8988T (cell line): ENCODE results near the gene MCM3AP.
"Not testable (repeated sequence)": the region's sequence is repeated elsewhere in the genome, so short reads cannot be mapped to it uniquely, and the experiment has no call there.

Experiments
- DNase-seq: peaks from one replicate; pipeline ENCODE4 v3.0.0; 2011

Gene MCM3AP

DNA sequence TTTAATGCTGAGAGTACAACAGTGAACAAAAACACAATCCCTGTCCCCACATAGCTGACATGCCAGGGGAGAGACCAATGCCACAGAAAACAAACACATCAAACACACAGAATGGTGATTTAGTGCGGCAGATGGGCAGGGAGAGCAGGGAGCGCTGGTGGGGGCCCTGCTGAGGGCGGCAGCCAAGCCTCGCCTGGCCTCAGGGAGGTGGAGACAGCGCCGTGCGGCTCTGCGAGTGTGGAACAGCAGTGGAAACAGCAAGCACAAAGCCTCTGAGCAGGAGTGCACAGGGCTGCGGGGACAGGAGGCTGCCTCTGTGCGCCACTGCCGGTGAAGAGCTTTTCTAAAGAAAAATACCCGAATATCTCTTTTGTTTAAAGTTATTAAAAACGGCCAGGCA lies 17.0 kb downstream of the MCM3AP start:
- no peak for DNase-seq

- DNase-seq = no peak
Measured at GRCh38 chr21:46266946-46267345, 18.5 kb downstream of the MCM3AP start.

- no peak for DNase-seq
Measured at GRCh38 chr21:46265736-46266525, 19.5 kb downstream of the MCM3AP start.

- no peak for DNase-seq
Measured at GRCh38 chr21:46264690-46265144, 20.7 kb downstream of the MCM3AP start.

DNA sequence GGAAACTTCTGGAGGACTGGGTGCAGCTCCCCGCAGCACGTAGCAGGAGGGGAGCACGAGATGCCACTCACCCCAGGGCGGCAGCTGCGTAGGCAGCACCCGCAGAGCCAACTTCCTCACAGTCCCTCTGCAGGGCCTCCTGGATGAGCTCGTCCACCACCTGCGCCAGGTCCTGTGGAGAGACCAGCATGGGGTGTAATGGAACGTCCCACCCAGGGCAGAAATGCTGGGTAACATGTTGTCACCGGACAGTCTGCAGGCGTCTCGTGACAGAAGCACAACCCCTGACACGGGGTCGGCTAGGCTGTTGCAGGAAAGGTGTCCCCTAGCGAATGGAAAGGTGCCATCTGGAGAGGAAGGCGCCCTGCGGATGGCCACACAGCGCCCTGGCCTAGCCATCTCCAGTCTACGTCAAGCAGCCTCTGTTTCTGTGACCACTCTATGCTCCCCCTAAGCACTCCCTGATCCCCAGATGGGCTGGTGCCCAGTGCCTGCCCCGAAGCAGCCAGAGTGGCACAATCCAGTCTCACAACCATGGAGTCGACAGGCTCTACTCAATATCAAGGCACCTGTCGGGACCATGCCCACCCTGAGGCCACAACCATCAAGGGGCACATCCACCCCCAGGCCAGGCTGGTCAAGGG lies 21.2 kb downstream of the MCM3AP start:
- no peak for DNase-seq

DNA sequence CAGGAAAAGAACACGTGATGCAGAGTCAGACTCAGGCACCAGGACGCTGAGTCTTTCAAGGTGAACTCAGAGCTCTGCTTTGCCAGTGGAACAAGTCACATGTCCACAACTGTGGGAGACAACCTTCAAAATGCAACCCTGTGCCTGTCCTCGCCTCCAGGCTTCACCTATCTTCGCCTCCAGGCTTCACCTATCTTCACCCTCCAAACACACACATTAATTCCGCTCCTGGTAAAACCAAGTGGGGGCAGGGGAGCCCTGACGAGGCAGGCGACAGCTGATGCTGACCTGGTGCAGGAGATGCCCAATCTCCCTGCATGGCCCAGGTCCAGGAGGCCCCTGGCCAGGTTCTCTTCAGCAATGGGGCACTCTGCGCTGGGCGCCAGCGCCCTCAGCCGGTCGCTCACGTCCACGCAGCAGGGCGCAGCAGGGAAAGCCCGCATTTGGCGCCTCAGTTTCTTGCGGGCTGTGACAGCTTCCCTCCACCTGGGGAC lies 28.9 kb downstream of the MCM3AP start:
- no peak for DNase-seq

DNA sequence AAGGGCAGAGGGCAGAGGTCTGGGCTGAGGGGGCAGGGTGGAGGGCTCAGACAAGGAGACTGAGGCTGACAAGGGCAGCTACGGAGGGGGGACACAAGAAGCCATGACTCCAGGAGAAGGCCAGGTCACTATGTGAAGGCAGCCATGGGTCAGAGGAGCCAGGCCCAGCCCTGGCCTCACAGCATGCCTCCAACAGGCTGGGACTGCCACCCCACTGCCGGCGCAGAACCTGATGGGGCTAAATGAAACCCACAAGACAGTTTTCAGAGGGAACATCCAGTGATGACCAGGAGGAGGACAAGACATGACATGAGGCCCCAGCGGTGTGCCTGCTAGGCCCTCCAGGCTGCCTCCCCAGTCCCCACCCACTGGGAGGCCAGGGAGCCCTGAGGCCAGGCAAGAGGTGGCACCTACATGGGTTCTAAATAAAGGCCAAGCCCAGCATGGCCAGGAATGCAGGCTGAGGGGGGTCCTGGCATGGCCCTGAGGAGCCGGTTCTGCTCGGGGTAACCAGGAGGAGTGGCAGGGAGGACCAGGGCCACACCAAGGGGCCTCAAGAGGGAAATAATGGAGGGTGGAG lies 29.6 kb downstream of the MCM3AP start:
- no peak for DNase-seq

DNA sequence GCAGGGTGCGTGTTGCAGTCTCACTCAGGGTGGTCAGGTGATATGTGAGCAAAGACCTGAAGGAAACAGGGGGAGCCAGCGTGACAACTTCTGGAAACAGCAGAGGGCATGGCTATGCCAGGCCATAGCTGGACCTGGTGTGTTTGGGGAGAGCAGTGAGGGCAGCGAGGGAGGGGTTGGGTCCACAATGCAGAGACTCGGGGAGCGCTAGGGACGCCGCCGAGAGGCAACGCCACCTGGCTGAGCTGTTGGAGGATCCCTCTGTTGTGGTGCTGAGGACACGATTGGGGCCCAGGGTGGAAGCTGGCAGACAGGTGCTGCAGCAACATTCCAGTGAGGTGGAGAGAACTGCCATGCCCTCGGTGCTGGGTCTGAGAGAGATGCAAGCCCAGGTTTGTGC lies 30.2 kb downstream of the MCM3AP start:
- no peak for DNase-seq

GRCh38 chr21:46254208-46254975 lies 31.0 kb downstream of the MCM3AP start:
- DNase-seq = no peak

DNA sequence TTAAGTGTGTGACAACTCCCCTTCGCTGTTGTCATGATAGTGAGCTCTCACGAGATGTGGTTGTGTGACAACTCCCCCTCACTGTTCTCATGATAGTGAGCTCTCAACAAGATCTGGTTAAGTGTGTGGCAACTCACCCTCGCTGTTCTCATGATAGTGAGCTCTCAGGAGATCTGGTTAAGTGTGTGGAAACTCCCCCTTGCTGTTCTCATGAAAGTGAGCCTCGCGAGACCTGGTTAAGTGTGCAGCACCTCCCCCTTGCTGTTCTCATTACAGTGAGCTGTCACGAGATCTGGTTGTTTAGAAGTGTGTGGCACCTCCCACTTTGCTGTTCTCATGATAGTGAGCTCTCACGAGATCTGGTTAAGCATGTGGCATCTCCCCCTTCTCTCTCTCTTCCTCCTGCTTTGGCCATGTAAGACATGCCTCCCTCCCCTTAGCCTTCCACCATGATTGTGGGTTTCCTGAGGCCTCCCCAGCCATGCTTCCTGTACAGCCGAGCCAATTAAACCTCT lies 31.7 kb downstream of the MCM3AP start:
- DNase-seq = no peak

GRCh38 chr21:46252840-46253239 lies 32.6 kb downstream of the MCM3AP start:
- no peak for DNase-seq

DNA sequence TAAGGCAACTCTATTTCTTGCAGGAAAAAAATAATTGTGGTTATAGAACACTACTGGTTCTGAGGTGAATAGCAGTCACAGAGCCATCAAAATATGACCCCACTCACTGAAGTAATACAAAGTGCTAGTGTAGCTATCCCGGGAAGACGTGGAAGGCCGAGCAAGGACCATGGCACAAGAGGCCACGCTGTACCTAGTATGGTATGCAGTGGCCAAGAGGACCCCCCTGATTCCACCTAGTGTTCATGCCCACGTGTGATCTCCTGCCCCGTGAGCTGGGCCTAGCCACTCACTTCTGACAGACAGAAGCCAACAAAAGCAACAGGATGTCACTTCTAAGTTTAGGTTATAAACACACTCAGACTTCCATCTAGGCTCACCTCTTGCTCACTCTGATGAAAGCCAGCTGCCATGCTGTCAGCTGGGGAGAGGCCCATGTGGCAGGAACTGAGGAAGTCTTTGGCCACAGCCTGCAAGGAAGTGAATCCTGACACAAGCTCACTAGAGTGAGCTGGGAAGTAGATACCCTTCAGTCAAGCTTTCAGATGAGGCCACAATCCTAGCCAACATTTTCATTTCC lies 35.2 kb downstream of the MCM3AP start:
- no peak for DNase-seq

DNA sequence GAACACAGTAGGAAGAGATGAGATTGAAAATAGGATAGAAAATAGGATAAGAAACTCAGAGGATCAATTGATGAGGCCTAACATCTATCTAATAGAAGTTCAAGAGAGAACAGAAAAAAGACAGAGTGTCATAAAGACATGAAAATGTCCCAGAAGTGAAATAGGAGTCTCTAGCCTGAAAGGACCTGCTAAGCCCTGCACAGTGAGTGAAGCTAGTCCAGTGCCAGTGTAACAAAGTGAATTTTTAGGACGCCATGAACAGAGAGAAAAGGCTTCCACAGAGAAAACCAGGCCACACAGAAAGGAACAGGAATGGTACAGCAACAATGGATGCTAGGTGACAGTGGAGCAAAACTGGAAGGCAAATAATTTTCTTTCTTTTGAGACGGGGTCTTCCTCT lies 36.6 kb downstream of the MCM3AP start:
- no peak for DNase-seq

- DNase-seq = no peak
Measured at GRCh38 chr21:46248422-46248782, 37.0 kb downstream of the MCM3AP start.

- DNase-seq = no peak
Measured at GRCh38 chr21:46247699-46248421, 37.6 kb downstream of the MCM3AP start.

DNA sequence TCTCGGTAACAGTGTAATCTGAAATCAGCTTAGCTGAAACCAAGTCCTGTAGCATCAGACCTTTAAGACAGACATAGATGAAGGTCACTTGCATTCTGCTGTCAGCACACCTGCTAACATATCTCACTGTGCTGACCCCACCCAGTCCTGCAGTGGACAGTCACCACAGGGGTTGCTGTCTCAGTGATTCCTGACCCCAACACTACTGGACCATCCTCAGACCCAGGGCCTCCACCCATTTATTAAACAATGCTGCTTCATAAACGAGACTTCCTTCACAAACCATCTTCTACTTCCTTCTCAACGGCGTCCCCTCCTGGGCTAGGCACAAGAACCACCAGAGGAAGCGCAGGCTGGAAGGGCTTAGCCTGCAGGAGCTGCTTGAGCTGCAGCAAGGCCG lies 39.1 kb downstream of the MCM3AP start:
- DNase-seq = no peak

DNA sequence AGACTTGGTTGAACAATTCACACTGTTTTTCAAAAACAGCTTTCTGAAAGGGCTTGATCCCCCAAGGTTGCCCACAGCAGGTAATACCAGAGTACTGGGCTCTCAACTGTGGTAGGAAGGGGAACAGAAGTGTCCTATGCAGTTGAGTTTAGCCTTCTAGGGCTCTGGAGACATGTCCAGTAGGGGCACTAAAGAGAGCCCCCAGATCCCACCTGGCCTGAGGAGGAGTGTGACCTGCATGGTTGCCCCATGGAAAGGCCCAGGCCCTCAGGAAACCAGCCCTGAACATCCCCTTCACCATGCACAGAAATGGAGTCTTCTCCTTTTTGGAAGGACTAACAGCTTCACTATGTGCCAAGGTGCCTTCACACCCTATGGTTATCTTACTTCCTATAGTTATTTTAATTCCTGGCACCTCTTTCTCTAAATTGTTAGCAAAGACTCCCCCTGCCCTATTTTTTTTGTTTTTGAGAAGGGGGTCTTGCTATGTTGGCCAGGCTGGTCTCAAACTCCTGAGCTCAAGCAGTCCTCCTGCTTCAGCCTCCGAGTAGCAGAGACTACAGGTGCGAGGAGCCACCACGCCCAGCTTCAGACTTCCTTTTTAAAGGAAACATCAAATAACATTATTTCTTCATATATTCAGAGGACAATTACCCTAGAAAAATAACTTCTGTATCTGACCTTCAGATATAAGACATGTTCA lies 40.0 kb downstream of the MCM3AP start:
- no peak for DNase-seq

- DNase-seq = no peak
Measured at GRCh38 chr21:46244602-46245001, 40.8 kb downstream of the MCM3AP start.

DNA sequence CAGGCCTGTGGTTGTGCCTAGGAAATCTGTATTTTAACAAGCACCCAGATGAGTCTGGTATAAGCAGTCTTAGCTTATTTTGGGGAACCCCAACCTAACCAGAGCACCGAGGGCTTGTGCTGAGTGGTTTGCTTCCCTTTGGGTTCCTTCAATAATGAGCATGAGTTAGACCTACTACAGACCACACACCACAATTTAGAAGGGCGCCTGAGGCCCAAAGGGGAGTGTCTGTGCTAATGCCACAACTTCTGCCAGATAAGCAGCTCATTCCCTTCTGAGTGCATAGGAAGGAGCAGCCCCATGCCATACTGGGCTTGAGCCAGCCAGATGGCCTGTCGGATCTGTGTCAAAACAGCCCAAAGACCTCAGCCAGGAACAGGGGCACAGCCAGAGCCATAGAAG lies 41.5 kb downstream of the MCM3AP start:
- DNase-seq = no peak

DNA sequence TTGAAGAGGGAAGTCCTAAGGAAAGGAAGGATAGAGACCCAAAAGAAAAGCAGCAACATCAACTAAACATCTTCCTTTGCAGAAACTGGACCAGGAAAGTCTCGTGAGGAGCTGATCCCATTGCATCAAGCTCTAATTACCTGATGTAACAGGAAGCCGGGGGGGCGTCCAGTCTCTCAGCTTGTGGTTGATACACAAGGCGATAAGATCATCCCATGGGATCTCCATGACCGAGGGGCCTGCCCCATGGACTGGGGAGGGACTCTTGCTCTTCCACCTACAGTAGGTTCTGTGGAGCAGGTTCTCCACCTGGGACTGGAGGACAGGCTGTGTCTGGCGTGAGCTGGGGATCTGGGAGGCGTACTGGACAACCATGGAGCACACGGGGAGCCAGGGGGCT lies 42.1 kb downstream of the MCM3AP start:
- no peak for DNase-seq

- not testable (repeated sequence) for DNase-seq
Measured at GRCh38 chr21:46241577-46241976, 43.8 kb downstream of the MCM3AP start.
